H9 (cell line): ENCODE results near the gene PRDX3. TPM values are rescaled to one million over a fixed set of nuclear protein-coding genes. Genes with fewer than 3 reads are reported as not detected.

ENCODE experiments used
- DNase-seq: peaks from one replicate; pipeline ENCODE4 v3.0.0-alpha.2; 2017
- H2AFZ ChIP-seq: one replicate; pipeline ENCODE4 v1.6.1; 2013; ENCODE audit warnings: mild to moderate bottlenecking, low read length, control low read depth, moderate library complexity
- H2AK5ac ChIP-seq: 2 replicates; pipeline ENCODE4 v1.6.1; 2013; ENCODE audit warnings: low read length, control low read depth, mixed read lengths; ENCODE audit not compliant: insufficient read length
- H2BK120ac ChIP-seq: one replicate; pipeline ENCODE4 v1.6.1; 2013; ENCODE audit warnings: low read depth, mild to moderate bottlenecking, low read length, control low read depth, inconsistent platforms; ENCODE audit not compliant: poor library complexity, severe bottlenecking
- H2BK12ac ChIP-seq: 2 replicates; pipeline ENCODE4 v1.6.1; 2013; ENCODE audit warnings: low read length, control low read depth, mixed read lengths, low read depth; ENCODE audit not compliant: insufficient read length
- H2BK15ac ChIP-seq: 2 replicates; pipeline ENCODE4 v1.6.1; 2013; ENCODE audit warnings: low read depth, low read length, control low read depth
- H2BK20ac ChIP-seq: one replicate; pipeline ENCODE4 v1.6.1; 2013; ENCODE audit warnings: low read depth, mild to moderate bottlenecking, low read length, control low read depth, inconsistent platforms; ENCODE audit not compliant: poor library complexity, severe bottlenecking
- H2BK5ac ChIP-seq: 2 replicates; pipeline ENCODE4 v1.6.1; 2013; ENCODE audit warnings: low read length, control low read depth, mixed read lengths; ENCODE audit not compliant: insufficient read length
- H3K14ac ChIP-seq: 2 replicates; pipeline ENCODE4 v1.6.1; 2013; ENCODE audit warnings: low read length, control low read depth; ENCODE audit not compliant: insufficient read depth
- H3K18ac ChIP-seq: 2 replicates; pipeline ENCODE4 v1.6.1; 2013; ENCODE audit warnings: low read depth, mild to moderate bottlenecking, mixed read lengths, low read length, control low read depth; ENCODE audit not compliant: insufficient read length
- H3K23ac ChIP-seq: 2 replicates; pipeline ENCODE4 v1.6.1; 2013; ENCODE audit warnings: low read length, control low read depth, mixed read lengths, low read depth; ENCODE audit not compliant: insufficient read length
- H3K23me2 ChIP-seq: 2 replicates; pipeline ENCODE4 v1.6.1; 2013; ENCODE audit warnings: low read depth, mild to moderate bottlenecking, mixed read lengths, low read length, control low read depth; ENCODE audit not compliant: insufficient read length, poor library complexity, severe bottlenecking
- H3K27ac ChIP-seq: 2 replicates; pipeline ENCODE4 v1.5.1; 2013; ENCODE audit warnings: low read length, control low read depth, mixed read lengths, low read depth; ENCODE audit not compliant: insufficient read length
- H3K27me3 ChIP-seq: 2 replicates; pipeline ENCODE4 v1.6.1; 2013; ENCODE audit warnings: low read length, control low read depth, inconsistent platforms; ENCODE audit not compliant: insufficient read depth
- H3K4ac ChIP-seq: 2 replicates; pipeline ENCODE4 v1.6.1; 2013; ENCODE audit warnings: low read depth, mild to moderate bottlenecking, control low read depth, inconsistent platforms, low read length, moderate library complexity
- H3K4me1 ChIP-seq: 2 replicates; pipeline ENCODE4 v1.6.1; 2013; ENCODE audit warnings: low read length, control low read depth, inconsistent platforms; ENCODE audit not compliant: insufficient read depth
- H3K4me2 ChIP-seq: 2 replicates; pipeline ENCODE4 v1.6.1; 2013; ENCODE audit warnings: low read length, control low read depth, mixed read lengths; ENCODE audit not compliant: insufficient read length, insufficient read depth
- H3K56ac ChIP-seq: 2 replicates; pipeline ENCODE4 v1.6.1; 2013; ENCODE audit warnings: low read depth, mild to moderate bottlenecking, mixed read lengths, low read length, control low read depth; ENCODE audit not compliant: insufficient read length
- H3K79me1 ChIP-seq: 2 replicates; pipeline ENCODE4 v1.6.1; 2013; ENCODE audit warnings: low read depth, mild to moderate bottlenecking, moderate library complexity, low read length, control low read depth, inconsistent platforms; ENCODE audit not compliant: insufficient read depth, poor library complexity, severe bottlenecking
- H3K79me2 ChIP-seq: 2 replicates; pipeline ENCODE4 v1.6.1; 2013; ENCODE audit warnings: low read length, control low read depth, inconsistent platforms; ENCODE audit not compliant: insufficient read depth
- H3K9ac ChIP-seq: 2 replicates; pipeline ENCODE4 v1.6.1; 2013; ENCODE audit warnings: low read length, control low read depth, mixed read lengths; ENCODE audit not compliant: insufficient read length; ENCODE audit errors: extremely low read depth
- H3K9me3 ChIP-seq: one replicate; pipeline ENCODE4 v1.6.1; 2013; ENCODE audit warnings: low read depth, low read length, inconsistent platforms; ENCODE audit not compliant: control insufficient read depth
- H3T11ph ChIP-seq: one replicate; pipeline ENCODE4 v1.6.1; 2013; ENCODE audit warnings: mild to moderate bottlenecking, low read length, control low read depth, inconsistent platforms
- H4K20me1 ChIP-seq: one replicate; pipeline ENCODE4 v1.6.1; 2013; ENCODE audit not compliant: control insufficient read depth, insufficient read length, insufficient read depth
- H4K5ac ChIP-seq: 2 replicates; pipeline ENCODE4 v1.6.1; 2013; ENCODE audit warnings: low read depth, mild to moderate bottlenecking, mixed read lengths, low read length, control low read depth; ENCODE audit not compliant: insufficient read length
- H4K8ac ChIP-seq: replicated peaks from 2 replicates; pipeline ENCODE4 v1.6.1; 2013; ENCODE audit warnings: low read length, control low read depth, mixed read lengths, low read depth; ENCODE audit not compliant: insufficient read length
- H4K91ac ChIP-seq: 2 replicates; pipeline ENCODE4 v1.6.1; 2013; ENCODE audit warnings: low read depth, mild to moderate bottlenecking, moderate library complexity, mixed read lengths, low read length, control low read depth; ENCODE audit not compliant: insufficient read length
- H3K27ac Mint-ChIP-seq, 3 experiments: 2 replicates in 2 of 3; 3 replicates in 1 of 3; pipeline ENCODE4 v1.8.0; 2020 to 2021; ENCODE audit warnings: mixed read lengths in 3 of 3, mild to moderate bottlenecking in 1 of 3, moderate library complexity in 1 of 3
- H3K27me3 Mint-ChIP-seq: 2 replicates; pipeline ENCODE4 v1.8.0; 2021; ENCODE audit warnings: low read depth, mild to moderate bottlenecking, moderate library complexity, mixed read lengths
- H3K36me3 Mint-ChIP-seq, 3 experiments: 2 replicates in 2 of 3; 3 replicates in 1 of 3; pipeline ENCODE4 v1.8.0; 2020 to 2021; ENCODE audit warnings: low read depth in 3 of 3, mixed read lengths in 3 of 3; ENCODE audit not compliant: insufficient read depth in 1 of 3
- H3K4me1 Mint-ChIP-seq, 2 experiments: 2 replicates each; pipeline ENCODE4 v1.8.0; 2020; ENCODE audit warnings: mixed read lengths in 2 of 2
- H3K4me3 Mint-ChIP-seq, 2 experiments: 2 replicates in 1 of 2; 3 replicates in 1 of 2; pipeline ENCODE4 v1.8.0; 2020 to 2021; ENCODE audit warnings: mild to moderate bottlenecking in 2 of 2, mixed read lengths in 2 of 2, moderate library complexity in 1 of 2
- H3K9me3 Mint-ChIP-seq, 2 experiments: 2 replicates in 1 of 2; 3 replicates in 1 of 2; pipeline ENCODE4 v1.8.0; 2020; ENCODE audit warnings: mild to moderate bottlenecking in 2 of 2, mixed read lengths in 2 of 2, moderate library complexity in 1 of 2
- CTCF ChIP-seq: fragments of 200-600 bp; sonication (generic); conservative IDR thresholded peaks from 3 replicates; pipeline ENCODE4 v1.8.0; 2021; ENCODE audit warnings: antibody characterized with exemption, mild to moderate bottlenecking
- WGBS: extraction: QIAGEN DNeasy Blood & Tissue Kit; methylation state at CpG from one replicate; pipeline ENCODE4 v1.1.7; 2013; ENCODE audit warnings: missing lambda C conversion rate, low lambda C conversion rate, mixed read lengths; ENCODE audit not compliant: insufficient read length; ENCODE audit errors: extremely low coverage; 5-methylcytosine and 5-hydroxymethylcytosine counted together
- total RNA-seq: library from RNA; stranded (reverse); gene quantifications from 2 replicates; pipeline ENCODE4 v1.2.1, GENCODE V29; 2021

PRDX3 gene
- total RNA-seq, 1 experiment from 2014 or later = 181 TPM

DNA sequence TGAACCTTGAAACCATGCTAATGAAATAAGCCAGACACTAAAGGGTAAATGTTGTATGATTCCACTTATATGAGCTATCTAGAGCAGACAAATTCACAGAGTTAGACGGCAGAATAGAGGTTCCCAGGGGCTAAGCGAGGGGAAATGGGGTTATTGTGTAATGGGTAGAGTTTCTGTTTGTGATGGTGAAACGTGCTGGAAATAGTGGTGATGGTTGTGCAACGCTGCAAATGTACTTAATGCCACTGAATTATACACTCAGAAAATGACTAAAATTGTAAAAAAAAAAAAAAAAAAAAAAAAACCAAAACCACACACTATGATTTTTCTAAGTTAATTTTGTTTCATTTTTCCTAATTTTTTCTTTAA, 43.1 kb downstream of the PRDX3 start:
- no peak overlapping the region for H3K18ac ChIP-seq
- 100% methylated on average over 1 of the region's 4 CpGs for WGBS
- no peak overlapping the region for H2BK12ac ChIP-seq
- H2BK120ac ChIP-seq = no peak overlapping the region
- no peak overlapping the region for H3K4ac ChIP-seq
- H3K4me1 ChIP-seq = no peaks in the 10 kb centered on the region
- H3K14ac ChIP-seq = no peak overlapping the region
- Mint-ChIP-seq H3K9me3 (no peaks in the 10 kb centered on the region), H3K27me3 (no peaks in the 10 kb centered on the region; the same call in 1 of the 2 replicates), H3K4me1 (no peaks in the 10 kb centered on the region), H3K36me3 (peaks cover 25 to 54% (median 42%) of the 10 kb centered on the region in 3 experiments), H3K27ac (no peak overlapping the region), H3K4me3 (no peak overlapping the region)
- no peaks in the 10 kb centered on the region for H4K20me1 ChIP-seq
- H4K8ac ChIP-seq = no peak overlapping the region
- H3K23ac ChIP-seq = no peak overlapping the region
- H2BK5ac ChIP-seq = no peak overlapping the region
- no peak overlapping the region for H3K27ac ChIP-seq
- H3K9ac ChIP-seq = no peak overlapping the region
- no peak overlapping the region for H2AK5ac ChIP-seq
- no peaks in the 10 kb centered on the region for H3K27me3 ChIP-seq
- H2BK15ac ChIP-seq = no peak overlapping the region
- H3K23me2 ChIP-seq = no peaks in the 10 kb centered on the region
- H3K56ac ChIP-seq = no peak overlapping the region
- no peak overlapping the region for H3T11ph ChIP-seq
- no peak for TF ChIP-seq CTCF
- no peaks in the 10 kb centered on the region for H3K79me2 ChIP-seq
- no peak overlapping the region for H4K91ac ChIP-seq
- no peak overlapping the region for H4K5ac ChIP-seq
- no peak overlapping the region for H2AFZ ChIP-seq
- no peak overlapping the region for H2BK20ac ChIP-seq
- no peaks in the 10 kb centered on the region for H3K9me3 ChIP-seq
- H3K79me1 ChIP-seq = no peaks in the 10 kb centered on the region
- no peak for DNase-seq
- H3K4me2 ChIP-seq = no peak overlapping the region
